HG03378 (cell line): Measurements from ENCODE around the gene CRHR1.

ENCODE experiments used
- ATAC-seq: cut with Tn5 transposase; IDR thresholded peaks from one replicate; pipeline ENCODE4 v1.9.1; 2021; ENCODE audit warnings: mild to moderate bottlenecking, moderate library complexity; ENCODE audit not compliant: unreplicated experiment

Gene CRHR1

GRCh38 chr17:45758544-45758943 is 25.6 kb upstream of the CRHR1 start:
- no peak for ATAC-seq

GRCh38 chr17:45759761-45760160 is 24.4 kb upstream of the CRHR1 start:
- no peak for ATAC-seq

- no peak for ATAC-seq
These were observed 22.1 kb upstream of the CRHR1 start for GRCh38 chr17:45761957-45762565.

- no peak for ATAC-seq
These were observed 20.9 kb upstream of the CRHR1 start for GRCh38 chr17:45763182-45763581.

- no peak for ATAC-seq
These were observed 19.6 kb upstream of the CRHR1 start for GRCh38 chr17:45764479-45764878.

GRCh38 chr17:45768000-45768399 is 16.1 kb upstream of the CRHR1 start:
- no peak for ATAC-seq

- ATAC-seq: no peak
These were observed 13.4 kb upstream of the CRHR1 start for GRCh38 chr17:45770632-45771270.

GRCh38 chr17:45771271-45771959 is 12.7 kb upstream of the CRHR1 start:
- no peak for ATAC-seq

- ATAC-seq: no peak
These were observed 9.0 kb upstream of the CRHR1 start for GRCh38 chr17:45775148-45775547.

GRCh38 chr17:45775576-45776011 is 8.5 kb upstream of the CRHR1 start:
- ATAC-seq: no peak

- no peak for ATAC-seq
These were observed 7.2 kb upstream of the CRHR1 start for GRCh38 chr17:45776896-45777295.

- ATAC-seq: no peak
These were observed 6.7 kb upstream of the CRHR1 start for GRCh38 chr17:45777388-45777787.

- no peak for ATAC-seq
These were observed 3.2 kb upstream of the CRHR1 start for GRCh38 chr17:45780921-45781320.

GRCh38 chr17:45782889-45783592 is 1.1 kb upstream of the CRHR1 start:
- ATAC-seq: no peak

GRCh38 chr17:45783593-45784292 is 377 bp upstream of the CRHR1 start:
- no peak for ATAC-seq

GRCh38 chr17:45784741-45785479 is 790 bp downstream of the CRHR1 start:
- ATAC-seq: no peak

GRCh38 chr17:45785480-45786193 is 1.5 kb downstream of the CRHR1 start:
- no peak for ATAC-seq

GRCh38 chr17:45786349-45786748 is 2.2 kb downstream of the CRHR1 start:
- ATAC-seq: no peak

GRCh38 chr17:45787044-45787443 is 2.9 kb downstream of the CRHR1 start:
- ATAC-seq: no peak

- ATAC-seq: no peak
These were observed 3.5 kb downstream of the CRHR1 start for GRCh38 chr17:45787656-45788055.
